ENCODE data around the gene ESF1.

GRCh38 chr20:13816757-13817156, 32.0 kb upstream of the ESF1 start:
- TF ChIP-seq CTCF (IDR thresholded peaks at IDR 0.05) (no peak), E2F4 (CRISPR knock-in tag; IDR thresholded peaks at IDR 0.05; ENCODE audit: borderline replicate concordance, low read depth) (no peak), ATF1 (CRISPR knock-in tag; IDR thresholded peaks at IDR 0.05) (no peak), CBFB (CRISPR knock-in tag; IDR thresholded peaks at IDR 0.05; ENCODE audit: low read depth) (no peak), CREB1 (CRISPR knock-in tag; IDR thresholded peaks at IDR 0.05) (no peak), NFYB (CRISPR knock-in tag; conservative IDR thresholded peaks at IDR 0.05; ENCODE audit: low read depth) (no peak), ZNF138 (CRISPR knock-in tag; conservative IDR thresholded peaks at IDR 0.05) (no peak), E2F5 (CRISPR knock-in tag; IDR thresholded peaks at IDR 0.05) (no peak), ESRRA (CRISPR knock-in tag; IDR thresholded peaks at IDR 0.05; ENCODE audit: borderline replicate concordance) (no peak), KAT7 (CRISPR knock-in tag; IDR thresholded peaks at IDR 0.05; ENCODE audit: borderline replicate concordance) (no peak)
- TF ChIP-seq, protein P1, sequence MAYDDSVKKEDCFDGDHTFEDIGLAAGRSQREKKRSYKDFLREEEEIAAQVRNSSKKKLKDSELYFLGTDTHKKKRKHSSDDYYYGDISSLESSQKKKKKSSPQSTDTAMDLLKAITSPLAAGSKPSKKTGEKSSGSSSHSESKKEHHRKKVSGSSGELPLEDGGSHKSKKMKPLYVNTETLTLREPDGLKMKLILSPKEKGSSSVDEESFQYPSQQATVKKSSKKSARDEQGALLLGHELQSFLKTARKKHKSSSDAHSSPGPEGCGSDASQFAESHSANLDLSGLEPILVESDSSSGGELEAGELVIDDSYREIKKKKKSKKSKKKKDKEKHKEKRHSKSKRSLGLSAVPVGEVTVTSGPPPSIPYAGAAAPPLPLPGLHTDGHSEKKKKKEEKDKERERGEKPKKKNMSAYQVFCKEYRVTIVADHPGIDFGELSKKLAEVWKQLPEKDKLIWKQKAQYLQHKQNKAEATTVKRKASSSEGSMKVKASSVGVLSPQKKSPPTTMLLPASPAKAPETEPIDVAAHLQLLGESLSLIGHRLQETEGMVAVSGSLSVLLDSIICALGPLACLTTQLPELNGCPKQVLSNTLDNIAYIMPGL (CRISPR knock-in tag; IDR thresholded peaks at IDR 0.05): no peak
- TF ChIP-seq, protein P2, sequence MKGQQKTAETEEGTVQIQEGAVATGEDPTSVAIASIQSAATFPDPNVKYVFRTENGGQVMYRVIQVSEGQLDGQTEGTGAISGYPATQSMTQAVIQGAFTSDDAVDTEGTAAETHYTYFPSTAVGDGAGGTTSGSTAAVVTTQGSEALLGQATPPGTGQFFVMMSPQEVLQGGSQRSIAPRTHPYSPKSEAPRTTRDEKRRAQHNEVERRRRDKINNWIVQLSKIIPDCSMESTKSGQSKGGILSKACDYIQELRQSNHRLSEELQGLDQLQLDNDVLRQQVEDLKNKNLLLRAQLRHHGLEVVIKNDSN (CRISPR knock-in tag; IDR thresholded peaks at IDR 0.05): no peak
- TF ChIP-seq, protein P3, sequence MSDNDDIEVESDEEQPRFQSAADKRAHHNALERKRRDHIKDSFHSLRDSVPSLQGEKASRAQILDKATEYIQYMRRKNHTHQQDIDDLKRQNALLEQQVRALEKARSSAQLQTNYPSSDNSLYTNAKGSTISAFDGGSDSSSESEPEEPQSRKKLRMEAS (CRISPR knock-in tag; IDR thresholded peaks at IDR 0.05): no peak
- TF ChIP-seq, protein P4, sequence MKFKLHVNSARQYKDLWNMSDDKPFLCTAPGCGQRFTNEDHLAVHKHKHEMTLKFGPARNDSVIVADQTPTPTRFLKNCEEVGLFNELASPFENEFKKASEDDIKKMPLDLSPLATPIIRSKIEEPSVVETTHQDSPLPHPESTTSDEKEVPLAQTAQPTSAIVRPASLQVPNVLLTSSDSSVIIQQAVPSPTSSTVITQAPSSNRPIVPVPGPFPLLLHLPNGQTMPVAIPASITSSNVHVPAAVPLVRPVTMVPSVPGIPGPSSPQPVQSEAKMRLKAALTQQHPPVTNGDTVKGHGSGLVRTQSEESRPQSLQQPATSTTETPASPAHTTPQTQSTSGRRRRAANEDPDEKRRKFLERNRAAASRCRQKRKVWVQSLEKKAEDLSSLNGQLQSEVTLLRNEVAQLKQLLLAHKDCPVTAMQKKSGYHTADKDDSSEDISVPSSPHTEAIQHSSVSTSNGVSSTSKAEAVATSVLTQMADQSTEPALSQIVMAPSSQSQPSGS (CRISPR knock-in tag; IDR thresholded peaks at IDR 0.05; ENCODE audit: borderline replicate concordance, low read depth): no peak
